ENCODE results near the gene CTSZ.
"Not testable (repeated sequence)": the region's sequence is repeated elsewhere in the genome, so short reads cannot be mapped to it uniquely, and the experiment has no call there.

CTSZ gene

GRCh38 chr20:58978351-58979190 is 28.5 kb downstream of the CTSZ start:
- DNase-seq (ENCODE audit: low spot score): no peak

GRCh38 chr20:58976061-58976730 is 30.9 kb downstream of the CTSZ start:
- DNase-seq (ENCODE audit: low spot score): no peak

GRCh38 chr20:58975353-58975752 is 31.7 kb downstream of the CTSZ start:
- DNase-seq (ENCODE audit: low spot score): no peak

GRCh38 chr20:58973866-58974265 is 33.2 kb downstream of the CTSZ start:
- DNase-seq (ENCODE audit: low spot score): no peak

GRCh38 chr20:58973179-58973578 is 33.9 kb downstream of the CTSZ start:
- no peak for DNase-seq (ENCODE audit: low spot score)

- no peak for DNase-seq (ENCODE audit: low spot score)
Observed at GRCh38 chr20:58971429-58971828, 35.6 kb downstream of the CTSZ start.

- no peak for DNase-seq (ENCODE audit: low spot score)
Observed at GRCh38 chr20:58970146-58970545, 36.9 kb downstream of the CTSZ start.

- DNase-seq (ENCODE audit: low spot score): no peak
Observed at GRCh38 chr20:58969439-58969838, 37.6 kb downstream of the CTSZ start.

- no peak for DNase-seq (ENCODE audit: low spot score)
Observed at GRCh38 chr20:58967652-58968429, 39.2 kb downstream of the CTSZ start.

- DNase-seq (ENCODE audit: low spot score): no peak
Observed at GRCh38 chr20:58965270-58966064, 41.6 kb downstream of the CTSZ start.

- DNase-seq (ENCODE audit: low spot score): not testable (repeated sequence)
Observed at GRCh38 chr20:58963922-58964321, 43.1 kb downstream of the CTSZ start.

- no peak for DNase-seq (ENCODE audit: low spot score)
Observed at GRCh38 chr20:58963060-58963584, 43.9 kb downstream of the CTSZ start.

- DNase-seq (ENCODE audit: low spot score): no peak
Observed at GRCh38 chr20:58959652-58960051, 47.4 kb downstream of the CTSZ start.

- no peak for DNase-seq (ENCODE audit: low spot score)
Observed at GRCh38 chr20:58956078-58956477, 51.0 kb downstream of the CTSZ start.

GRCh38 chr20:58953050-58953449 is 54.0 kb downstream of the CTSZ start:
- DNase-seq (ENCODE audit: low spot score): no peak

GRCh38 chr20:58950603-58951002 is 56.5 kb downstream of the CTSZ start:
- DNase-seq (ENCODE audit: low spot score): no peak

GRCh38 chr20:58947797-58948388 is 59.2 kb downstream of the CTSZ start:
- not testable (repeated sequence) for DNase-seq (ENCODE audit: low spot score)

- DNase-seq (ENCODE audit: low spot score): no peak
Observed at GRCh38 chr20:58945965-58946631, 61.0 kb downstream of the CTSZ start.
